A549 (cell line): ENCODE results near the gene RAG2. TPM values are rescaled to one million over a fixed set of nuclear protein-coding genes. Genes with fewer than 3 reads are reported as not detected.

Experiments used
- ATAC-seq, 2 experiments: fragments of 200-7000 bp in 1 of 2; fragments of >200 bp in 1 of 2; cut with Nextera tagmentation in 1 of 2; cut with Tn5 transposase in 1 of 2; 3 replicates each; pipeline versions ENCODE4 v1.8.0 to v1.9.1; 2018 to 2020; ENCODE audit warnings: mild to moderate bottlenecking in 1 of 2, moderate library complexity in 1 of 2
- CTCF ChIA-PET: fragments of 300-600 bp; sonication (Branson Sonifier 250); formaldehyde crosslinking; extraction: SDS; loops from one replicate; lab custom pipeline; 2021; ENCODE audit warnings: antibody characterized with exemption, inconsistent platforms; lab: Yijun Ruan, JAX
- POLR2A ChIA-PET: fragments of 350-600 bp; formaldehyde crosslinking; extraction: SDS; loops from one replicate; lab custom pipeline; 2021; ENCODE audit warnings: antibody characterized with exemption, inconsistent platforms; lab: Yijun Ruan, JAX
- DNase-seq, 2 experiments: peaks; one replicate each; pipeline versions ENCODE4 v3.0.0 to v3.0.0-alpha.2; 2011 to 2016; ENCODE audit warnings: low read depth in 1 of 2, low spot score in 1 of 2
- FAIRE-seq: peaks from 2 replicates; lab custom pipeline; 2011; peaks lifted over from hg19 to GRCh38; lab: Jason Lieb, UNC
- H3K27ac ChIP-seq, 2 experiments: fragments of >200 bp; sonication (Bioruptor Twin); formaldehyde crosslinking; 3 replicates each; pipeline ENCODE4 v1.5.1; 2016 to 2017
- H3K4me1 ChIP-seq: fragments of >200 bp; sonication (Bioruptor Twin); formaldehyde crosslinking; 3 replicates; pipeline ENCODE4 v1.6.1; 2016
- H3K4me2 ChIP-seq: fragments of >200 bp; sonication (Bioruptor Twin); formaldehyde crosslinking; 3 replicates; pipeline ENCODE4 v1.6.1; 2016
- H3K4me3 ChIP-seq: fragments of >200 bp; sonication (Bioruptor Twin); formaldehyde crosslinking; 3 replicates; pipeline ENCODE4 v1.5.1; 2016
- H3K9me3 ChIP-seq: fragments of >200 bp; sonication (Bioruptor Twin); formaldehyde crosslinking; 3 replicates; pipeline ENCODE4 v1.6.1; 2016
- CEBPB ChIP-seq, 2 experiments: fragments of >200 bp in 1 of 2; sonication (Bioruptor Twin) in 1 of 2; formaldehyde crosslinking in 1 of 2; IDR thresholded peaks; 2 replicates each; pipeline ENCODE4 v1.6.1; 2012 to 2016
- CHD4 ChIP-seq: fragments of 200-600 bp; sonication (generic); IDR thresholded peaks from 2 replicates; pipeline ENCODE4 v1.6.1; 2016; ENCODE audit warnings: antibody characterized with exemption, mild to moderate bottlenecking, borderline replicate concordance
- FOSL2 ChIP-seq, 2 experiments: fragments of 450-650 bp in 1 of 2; fragments of >200 bp in 1 of 2; sonication (Bioruptor Twin) in 1 of 2; formaldehyde crosslinking; IDR thresholded peaks; 2 replicates each; pipeline versions ENCODE4 v1.5.0 to v1.6.1; 2016 to 2020; ENCODE audit warnings: mild to moderate bottlenecking in 1 of 2, moderate library complexity in 1 of 2
- HOXB13 ChIP-seq: fragments of 250-450 bp; sonication (Bioruptor Pico); IDR thresholded peaks from 2 replicates; pipeline ENCODE4 v1.5.0; 2020; ENCODE audit warnings: low read depth, mild to moderate bottlenecking, moderate library complexity
- NFE2L2 ChIP-seq: fragments of 150-350 bp; conservative IDR thresholded peaks from 2 replicates; pipeline ENCODE4 v1.6.1; 2014; ENCODE audit warnings: low read length
- NPAS2 ChIP-seq: fragments of 250-450 bp; sonication (Bioruptor Pico); IDR thresholded peaks from 2 replicates; pipeline ENCODE4 v1.8.0; 2022; ENCODE audit warnings: mild to moderate bottlenecking, moderate library complexity, borderline replicate concordance
- RAD21 ChIP-seq, 2 experiments: fragments of >200 bp in 1 of 2; sonication (Bioruptor Twin) in 1 of 2; formaldehyde crosslinking in 1 of 2; IDR thresholded peaks in 1 of 2; conservative IDR thresholded peaks in 1 of 2; 2 replicates in 1 of 2; 3 replicates in 1 of 2; pipeline ENCODE4 v1.6.1; 2012 to 2018; ENCODE audit warnings: inconsistent platforms in 1 of 2
- RFX5 ChIP-seq: fragments of 450-650 bp; IDR thresholded peaks from 2 replicates; pipeline ENCODE4 v1.7.1; 2014; ENCODE audit warnings: antibody characterized with exemption, mild to moderate bottlenecking, moderate library complexity
- RNF2 ChIP-seq: fragments of 200-600 bp; sonication (generic); IDR thresholded peaks from 2 replicates; pipeline ENCODE4 v1.6.1; 2016; ENCODE audit warnings: low read depth, mild to moderate bottlenecking, antibody characterized with exemption, moderate library complexity, borderline replicate concordance
- SMC3 ChIP-seq: fragments of >200 bp; sonication (Bioruptor Twin); formaldehyde crosslinking; IDR thresholded peaks from 3 replicates; pipeline ENCODE4 v1.6.1; 2018; ENCODE audit warnings: inconsistent platforms
- SREBF2 ChIP-seq: fragments of 450-650 bp; IDR thresholded peaks from 2 replicates; pipeline ENCODE4 v1.6.1; 2014; ENCODE audit warnings: mild to moderate bottlenecking, moderate library complexity
- TFCP2L1 ChIP-seq: fragments of 250-450 bp; sonication (Bioruptor Pico); IDR thresholded peaks from 2 replicates; pipeline ENCODE4 v1.5.0; 2021; ENCODE audit warnings: mild to moderate bottlenecking
- TP53 ChIP-seq: fragments of 250-450 bp; sonication (Bioruptor Pico); IDR thresholded peaks from 2 replicates; pipeline ENCODE4 v1.5.0; 2021; ENCODE audit warnings: mild to moderate bottlenecking, moderate library complexity
- ZNF302 ChIP-seq: fragments of 250-450 bp; sonication (Bioruptor Pico); IDR thresholded peaks from 2 replicates; pipeline ENCODE4 v1.9.0; 2021; ENCODE audit warnings: inconsistent platforms, mild to moderate bottlenecking, moderate library complexity
- WGBS: methylation state at CpG from one replicate; pipeline ENCODE4 v1.1.6; 2017; ENCODE audit errors: missing lambda C conversion rate; 5-methylcytosine and 5-hydroxymethylcytosine counted together
- polyA plus RNA-seq, 4 experiments: library from polyadenylated mRNA; depleted of rRNA in 3 of 4; stranded (reverse); fragments of >200 nt; fragmentation: RNase III in 1 of 4; extraction: RNeasy Plus Mini Kit Qiagen cat#74134 plus additional on column Dnase treatment in 1 of 4; gene quantifications; 2 replicates in 3 of 4; 3 replicates in 1 of 4; pipeline ENCODE4 v1.2.3, GENCODE V29; 2011 to 2017
- TF ChIP-seq, protein P1 (sequence below): IDR thresholded peaks from 2 replicates; pipeline ENCODE4 v1.6.1; 2012; ENCODE audit warnings: low read depth, borderline replicate concordance
- TF ChIP-seq, protein P2 (sequence below): fragments of >200 bp; sonication (Bioruptor Twin); formaldehyde crosslinking; IDR thresholded peaks from 3 replicates; pipeline ENCODE4 v1.6.1; 2016
- TF ChIP-seq, protein P3 (sequence below): IDR thresholded peaks from 2 replicates; pipeline ENCODE4 v1.6.1; 2012
- TF ChIP-seq, protein P4 (sequence below): fragments of >200 bp; sonication (Bioruptor Twin); formaldehyde crosslinking; IDR thresholded peaks from 3 replicates; pipeline ENCODE4 v1.5.1; 2016
- TF ChIP-seq, protein P5 (sequence below): IDR thresholded peaks from 2 replicates; pipeline ENCODE4 v1.6.1; 2012

Gene RAG2
- polyA plus RNA-seq, 2 of the 4 experiments (the other 2 are of a cell fraction): not detected

DNA sequence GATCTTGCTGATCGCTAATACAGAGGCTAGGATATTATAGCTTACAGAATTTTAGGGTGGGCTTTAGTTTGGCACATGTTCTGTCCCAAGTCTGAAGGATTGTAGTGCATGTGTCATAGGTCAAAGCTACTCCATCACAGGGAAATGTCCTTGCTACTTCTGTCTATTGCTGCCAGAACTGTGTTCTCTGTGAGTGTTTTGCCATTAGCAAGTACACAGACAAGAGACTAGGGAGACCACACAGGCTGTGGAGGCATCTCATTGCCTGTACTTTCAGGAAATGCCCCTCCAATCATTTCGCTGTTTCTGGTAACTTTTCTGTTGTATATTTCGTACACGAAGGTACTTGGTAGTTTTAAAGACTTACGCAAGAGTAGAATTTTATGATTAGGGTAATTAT, 25.5 kb upstream of the RAG2 start:
- Histone ChIP-seq H3K4me2 (no peak overlapping the region), H3K4me1 (no peaks in the 10 kb centered on the region), H3K9me3 (no peaks in the 10 kb centered on the region), H3K4me3 (no peak overlapping the region), H3K27ac (no peak overlapping the region)
- ChIA-PET POLR2A (no interaction called here), CTCF (interaction anchor here (2.2 kb wide), 1 partner anchor 59 kb away, joined by 10 read pairs; no protein-coding TSS in a partner anchor)
- ATAC-seq (no peak), DNase-seq (no peak), FAIRE-seq (no peak)
- no peak for TF ChIP-seq RFX5
- TF ChIP-seq SREBF2: no peak
- TF ChIP-seq HOXB13 (CRISPR knock-in tag): no peak
- TF ChIP-seq, protein P1, sequence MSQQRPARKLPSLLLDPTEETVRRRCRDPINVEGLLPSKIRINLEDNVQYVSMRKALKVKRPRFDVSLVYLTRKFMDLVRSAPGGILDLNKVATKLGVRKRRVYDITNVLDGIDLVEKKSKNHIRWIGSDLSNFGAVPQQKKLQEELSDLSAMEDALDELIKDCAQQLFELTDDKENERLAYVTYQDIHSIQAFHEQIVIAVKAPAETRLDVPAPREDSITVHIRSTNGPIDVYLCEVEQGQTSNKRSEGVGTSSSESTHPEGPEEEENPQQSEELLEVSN: no peak
- TF ChIP-seq FOSL2 (IDR thresholded peaks at IDR 0.05): no peak
- TF ChIP-seq FOSL2 (CRISPR knock-in tag; IDR thresholded peaks at IDR 0.05): no peak
- TF ChIP-seq RNF2: no peak
- TF ChIP-seq NFE2L2: no peak
- TF ChIP-seq RAD21 (conservative IDR thresholded peaks at IDR 0.05 in 1 of 2, IDR thresholded peaks at IDR 0.05 in 1 of 2): no peak
- TF ChIP-seq, protein P2, sequence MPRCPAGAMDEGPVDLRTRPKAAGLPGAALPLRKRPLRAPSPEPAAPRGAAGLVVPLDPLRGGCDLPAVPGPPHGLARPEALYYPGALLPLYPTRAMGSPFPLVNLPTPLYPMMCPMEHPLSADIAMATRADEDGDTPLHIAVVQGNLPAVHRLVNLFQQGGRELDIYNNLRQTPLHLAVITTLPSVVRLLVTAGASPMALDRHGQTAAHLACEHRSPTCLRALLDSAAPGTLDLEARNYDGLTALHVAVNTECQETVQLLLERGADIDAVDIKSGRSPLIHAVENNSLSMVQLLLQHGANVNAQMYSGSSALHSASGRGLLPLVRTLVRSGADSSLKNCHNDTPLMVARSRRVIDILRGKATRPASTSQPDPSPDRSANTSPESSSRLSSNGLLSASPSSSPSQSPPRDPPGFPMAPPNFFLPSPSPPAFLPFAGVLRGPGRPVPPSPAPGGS: no peak
- TF ChIP-seq, protein P3, sequence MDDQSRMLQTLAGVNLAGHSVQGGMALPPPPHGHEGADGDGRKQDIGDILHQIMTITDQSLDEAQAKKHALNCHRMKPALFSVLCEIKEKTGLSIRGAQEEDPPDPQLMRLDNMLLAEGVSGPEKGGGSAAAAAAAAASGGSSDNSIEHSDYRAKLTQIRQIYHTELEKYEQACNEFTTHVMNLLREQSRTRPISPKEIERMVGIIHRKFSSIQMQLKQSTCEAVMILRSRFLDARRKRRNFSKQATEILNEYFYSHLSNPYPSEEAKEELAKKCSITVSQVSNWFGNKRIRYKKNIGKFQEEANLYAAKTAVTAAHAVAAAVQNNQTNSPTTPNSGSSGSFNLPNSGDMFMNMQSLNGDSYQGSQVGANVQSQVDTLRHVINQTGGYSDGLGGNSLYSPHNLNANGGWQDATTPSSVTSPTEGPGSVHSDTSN: no peak
- TF ChIP-seq, protein P4, sequence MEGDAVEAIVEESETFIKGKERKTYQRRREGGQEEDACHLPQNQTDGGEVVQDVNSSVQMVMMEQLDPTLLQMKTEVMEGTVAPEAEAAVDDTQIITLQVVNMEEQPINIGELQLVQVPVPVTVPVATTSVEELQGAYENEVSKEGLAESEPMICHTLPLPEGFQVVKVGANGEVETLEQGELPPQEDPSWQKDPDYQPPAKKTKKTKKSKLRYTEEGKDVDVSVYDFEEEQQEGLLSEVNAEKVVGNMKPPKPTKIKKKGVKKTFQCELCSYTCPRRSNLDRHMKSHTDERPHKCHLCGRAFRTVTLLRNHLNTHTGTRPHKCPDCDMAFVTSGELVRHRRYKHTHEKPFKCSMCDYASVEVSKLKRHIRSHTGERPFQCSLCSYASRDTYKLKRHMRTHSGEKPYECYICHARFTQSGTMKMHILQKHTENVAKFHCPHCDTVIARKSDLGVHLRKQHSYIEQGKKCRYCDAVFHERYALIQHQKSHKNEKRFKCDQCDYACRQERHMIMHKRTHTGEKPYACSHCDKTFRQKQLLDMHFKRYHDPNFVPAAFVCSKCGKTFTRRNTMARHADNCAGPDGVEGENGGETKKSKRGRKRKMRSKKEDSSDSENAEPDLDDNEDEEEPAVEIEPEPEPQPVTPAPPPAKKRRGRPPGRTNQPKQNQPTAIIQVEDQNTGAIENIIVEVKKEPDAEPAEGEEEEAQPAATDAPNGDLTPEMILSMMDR: no peak
- TF ChIP-seq TP53 (CRISPR knock-in tag): no peak
- TF ChIP-seq, protein P5, sequence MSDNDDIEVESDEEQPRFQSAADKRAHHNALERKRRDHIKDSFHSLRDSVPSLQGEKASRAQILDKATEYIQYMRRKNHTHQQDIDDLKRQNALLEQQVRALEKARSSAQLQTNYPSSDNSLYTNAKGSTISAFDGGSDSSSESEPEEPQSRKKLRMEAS: no peak
- no peak for TF ChIP-seq CHD4
- no peak for TF ChIP-seq ZNF302 (CRISPR knock-in tag)
- TF ChIP-seq CEBPB (IDR thresholded peaks at IDR 0.05): no peak
- no peak for TF ChIP-seq TFCP2L1
- 76% methylated on average over 5 of the region's 5 CpGs for WGBS

DNA sequence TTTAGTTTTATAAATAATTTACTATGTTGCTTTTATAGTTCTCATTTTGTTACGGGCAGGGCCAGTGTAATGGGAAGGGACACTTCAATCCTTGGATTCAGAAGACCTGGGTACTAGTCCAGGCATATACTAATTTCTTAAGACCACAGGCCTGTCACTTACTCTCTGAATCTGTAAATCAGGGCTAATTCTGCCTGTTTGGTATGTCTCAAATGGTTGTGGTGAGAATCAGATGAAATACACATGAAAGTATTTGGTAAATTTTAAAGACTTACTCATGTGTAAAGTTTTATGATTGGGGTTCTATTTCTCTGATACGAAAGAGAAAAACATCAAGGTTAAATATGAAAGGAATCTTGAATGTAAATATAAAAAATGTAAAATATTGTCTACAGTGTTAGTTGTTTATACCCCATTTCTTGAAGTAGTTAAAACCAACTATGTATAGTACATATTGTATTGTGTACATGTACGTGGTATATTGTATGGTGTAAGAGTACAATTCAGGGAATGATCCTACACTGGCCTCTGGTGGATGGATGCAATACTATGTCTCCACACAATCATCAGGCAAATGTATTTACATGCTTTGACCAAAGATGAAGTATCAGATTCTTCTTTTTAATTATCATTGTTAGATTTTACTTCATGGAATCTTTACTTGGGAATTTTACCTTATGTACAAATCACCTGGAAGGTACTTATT, 24.5 kb upstream of the RAG2 start:
- ATAC-seq (peak; percentile 84 to 87; a peak in 5 of 6 replicates), FAIRE-seq (no peak), DNase-seq (peak; percentile 4 to 40)
- H3K4me1 ChIP-seq: no peaks in the 10 kb centered on the region
- ChIA-PET CTCF (interaction anchor here (1.3 to 2.2 kb wide), 2 partner anchors 58 to 59 kb away, joined by 6 to 10 read pairs; no protein-coding TSS in a partner anchor), POLR2A (no interaction called here)
- H3K4me3 ChIP-seq: no peak overlapping the region
- 69% methylated on average over 3 of the region's 3 CpGs for WGBS
- TF ChIP-seq RAD21 (conservative IDR thresholded peaks at IDR 0.05 in 1 of 2, IDR thresholded peaks at IDR 0.05 in 1 of 2): peak; percentile 42 to 59; a peak in 4 of 5 replicates
- TF ChIP-seq SMC3: 0 out of 3 replicates have a peak, but pooled peaks have one; percentile 24
- no peak for TF ChIP-seq NPAS2
- TF ChIP-seq, protein P4: peak; percentile 44
- TF ChIP-seq CEBPB (IDR thresholded peaks at IDR 0.05): no peak
- H3K27ac ChIP-seq: no peak overlapping the region
- no peak overlapping the region for H3K4me2 ChIP-seq
- no peaks in the 10 kb centered on the region for H3K9me3 ChIP-seq
